ENCODE results near the gene PCDHGA5. TPM values are rescaled to one million over a fixed set of nuclear protein-coding genes. Genes with fewer than 3 reads are reported as not detected.

The PCDHGA5 gene
- total and polyA plus RNA-seq, 2 of the 8 experiments (the other 6 are each of a cell fraction or from before 2014, with no cell fraction given), result 1.1 to 1.3 TPM

- no peak overlapping the region for H4K5ac ChIP-seq (ENCODE audit: insufficient read length, low read depth, low read length)
- no peak overlapping the region for H2BK12ac ChIP-seq (ENCODE audit: low read depth, low read length)
- H4K20me1 ChIP-seq (replicated peaks in 1 of 2; ENCODE audit: control insufficient read depth in 1 of 2, insufficient read depth in 2 of 2, low read length in 2 of 2), result no peaks in the 10 kb centered on the region
- H3K79me1 ChIP-seq (ENCODE audit: low read depth, low read length), result no peaks in the 10 kb centered on the region
- no peak overlapping the region for H2BK5ac ChIP-seq (ENCODE audit: low read depth, low read length)
- H4K8ac ChIP-seq (ENCODE audit: extremely low read depth, insufficient read depth, low read length), result no peak overlapping the region
- H3K36me3 ChIP-seq (ENCODE audit: control insufficient read depth in 2 of 4, insufficient read depth in 4 of 4, low read length in 3 of 4), result peaks cover 0 to 12% (median under 1%) of the 10 kb centered on the region in 4 experiments; a peak in 2 of 8 replicates
- no peak overlapping the region for H3K18ac ChIP-seq (ENCODE audit: extremely low read depth, low read length)
- no peak for FAIRE-seq
- WGBS, 2 experiments (ENCODE audit: extremely low coverage in 1 of 2, insufficient coverage in 1 of 2, insufficient read length in 1 of 2, insufficient replicate concordance in 2 of 2, low coverage in 1 of 2, low lambda C conversion rate in 2 of 2, missing lambda C conversion rate in 1 of 2), result 91% methylated on average over 15 of the region's 15 CpGs; no CpG with 5 or more reads in 1 of the 2 experiments
- no peaks in the 10 kb centered on the region for H3K79me2 ChIP-seq (ENCODE audit: control insufficient read depth in 1 of 2, insufficient read depth in 2 of 2, low read length in 2 of 2)
- no peak overlapping the region for H2BK15ac ChIP-seq (ENCODE audit: low read length)
- H3K4ac ChIP-seq (replicated peaks; ENCODE audit: insufficient read length, low read depth, low read length), result no peak overlapping the region
- no peak overlapping the region for H3K4me3 ChIP-seq (ENCODE audit: extremely low read depth in 1 of 4, insufficient read depth in 2 of 4, low read depth in 3 of 4, low read length in 4 of 4)
- H4K91ac ChIP-seq (replicated peaks; ENCODE audit: insufficient read length, low read length), result no peak overlapping the region
- no peak overlapping the region for H3K9ac ChIP-seq (replicated peaks in 1 of 4; ENCODE audit: extremely low read depth in 1 of 4, low read depth in 3 of 4, low read length in 3 of 4)
- no peak overlapping the region for H3K4me2 ChIP-seq (ENCODE audit: insufficient read depth in 1 of 2, low read depth in 2 of 2, low read length in 2 of 2)
- H3K9me3 ChIP-seq (ENCODE audit: insufficient read depth in 2 of 2, low read depth in 1 of 2, low read length in 1 of 2), result peaks cover 45 to 56% of the 10 kb centered on the region in 2 experiments
- H3K23me2 ChIP-seq (ENCODE audit: low read depth, low read length), result no peaks in the 10 kb centered on the region
- no peak for DNase-seq (ENCODE audit: low read depth in 1 of 2, low spot score in 2 of 2)
- no peak overlapping the region for H3K56ac ChIP-seq (replicated peaks; ENCODE audit: insufficient read length, low read depth, low read length)
- no peak overlapping the region for H3K23ac ChIP-seq (ENCODE audit: insufficient read length)
- H3K14ac ChIP-seq (ENCODE audit: insufficient read length), result no peak overlapping the region
- ChIA-PET CTCF (ENCODE audit: partially characterized antibody) (interaction anchor here (1.3 to 4.0 kb wide), 11 partner anchors 8 to 175 kb away, joined by 3 to 34 read pairs (median 9); partner anchors contain the start of genes PCDHB15, PCDHGA10, PCDHGA4 and PCDHGB3), POLR2A (ENCODE audit: partially characterized antibody) (no interaction called here)
- no peaks in the 10 kb centered on the region for H3K4me1 ChIP-seq (replicated peaks in 1 of 4; ENCODE audit: control insufficient read depth in 3 of 4, insufficient read depth in 4 of 4, low read length in 3 of 4)
- H3K27ac ChIP-seq (ENCODE audit: low read depth, low read length), result no peak overlapping the region
- no peak overlapping the region for H2BK120ac ChIP-seq (replicated peaks; ENCODE audit: low read depth, low read length)
- H2AK5ac ChIP-seq (ENCODE audit: low read depth, low read length), result no peak overlapping the region
- H3K27me3 ChIP-seq (replicated peaks in 1 of 4; ENCODE audit: control insufficient read depth in 3 of 4, extremely low read depth in 1 of 4, insufficient read depth in 3 of 4, low read length in 3 of 4), result no peaks in the 10 kb centered on the region
- H2BK20ac ChIP-seq (ENCODE audit: low read length), result no peak overlapping the region
- no peak overlapping the region for H2AFZ ChIP-seq (ENCODE audit: low read length)
Measured at GRCh38 chr5:141398608-141399007, 34.6 kb downstream of the PCDHGA5 start.

Data from H1 (cell line).